Posterior vena cava (tissue), 2 donors: ENCODE measurements around the gene FITM2. TPM values are rescaled to one million over a fixed set of nuclear protein-coding genes. Genes with fewer than 3 reads are reported as not detected.
"Not testable (repeated sequence)": the region's sequence is repeated elsewhere in the genome, so short reads cannot be mapped to it uniquely, and the experiment has no call there.

ENCODE experiments used
- DNase-seq: peaks from one replicate; pipeline ENCODE4 v3.0.0-alpha.2; 2020; ENCODE audit warnings: low spot score
- intact Hi-C, 2 donors: fragments of 100-400 bp; cut with DNase I; formaldehyde crosslinking; loops; one replicate each; pipeline versions ENCODE4 v1.14.1 to v1.14.2; 2022 to 2023
- total RNA-seq, 2 donors: library from RNA; stranded (reverse); fragmentation: NEBNext Ultra II Directional; extraction: Animal tissue kit (Norgen Biotek cat#: 25700); gene quantifications; one replicate each; pipeline ENCODE4 v1.2.1, GENCODE V29; 2021
- donor health status: DM: yes; HTN: yes; CAD: no.
- donor health status: DM: yes; HTN: yes; CAD: no.

FITM2 gene
- total RNA-seq, 2 donors from 2014 or later, result 8.0 to 10.6 TPM

DNA sequence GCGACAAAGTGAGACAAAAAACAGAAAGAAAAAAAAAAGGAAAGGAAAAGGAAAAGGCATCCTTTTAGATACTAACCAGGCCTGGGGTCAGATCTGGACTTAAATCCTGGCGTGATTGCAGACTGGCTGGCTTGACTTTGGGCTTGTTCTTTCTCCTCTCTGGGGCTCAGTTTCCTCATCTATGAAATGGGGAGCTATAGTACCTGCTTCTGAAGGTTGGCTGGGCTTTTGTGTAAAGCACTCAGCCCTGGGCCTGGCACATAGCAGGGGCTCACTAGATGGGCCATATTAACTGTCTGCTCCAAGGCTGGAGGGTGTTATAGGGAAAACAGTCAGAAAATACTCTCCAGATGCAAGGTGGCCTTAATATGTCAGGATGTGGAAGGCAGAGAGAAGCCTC lies 24.7 kb upstream of the FITM2 start:
- no peak for DNase-seq
- intact Hi-C loops, result no loop called here

DNA sequence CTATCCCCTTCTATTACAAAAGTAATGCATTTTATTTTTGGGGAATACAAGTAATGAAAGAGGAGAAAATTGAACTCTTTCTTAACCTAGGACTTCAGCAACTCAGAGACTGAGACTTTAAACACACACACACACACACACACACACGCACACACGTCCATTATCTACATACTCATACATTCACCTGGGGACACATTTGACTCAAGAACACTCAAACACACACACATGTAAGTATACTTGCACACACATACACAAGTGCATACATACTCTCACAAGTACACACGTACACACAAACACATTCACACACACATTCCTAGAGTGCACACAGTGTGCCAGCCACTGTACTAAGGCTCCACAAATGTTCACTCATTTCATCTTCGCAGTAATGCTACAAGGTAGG lies 23.7 kb upstream of the FITM2 start:
- DNase-seq, result no peak
- intact Hi-C loops, result no loop called here

DNA sequence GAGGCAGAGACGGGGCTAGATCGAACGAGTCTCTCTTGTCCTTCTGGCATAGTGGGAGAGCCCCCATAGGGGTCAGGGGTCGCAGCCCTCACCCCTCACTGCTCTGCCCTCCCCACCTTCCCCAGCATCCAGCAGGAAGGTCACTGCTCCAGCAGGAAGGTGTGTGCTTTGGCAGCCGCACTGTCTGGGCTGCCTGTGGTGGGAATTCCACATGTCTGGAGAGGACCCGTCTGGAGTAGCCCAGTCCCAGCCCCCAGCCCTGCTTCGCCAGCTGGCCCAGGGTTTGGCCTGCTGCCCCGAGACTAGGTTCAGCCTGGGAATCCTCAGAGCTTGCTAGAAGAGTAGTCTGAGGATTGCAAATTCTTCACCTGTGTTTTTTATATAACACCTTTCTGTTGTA lies 23.3 kb upstream of the FITM2 start:
- no peak for DNase-seq
- intact Hi-C loops, result no loop called here

GRCh38 chr20:44331201-44331600 lies 20.2 kb upstream of the FITM2 start:
- DNase-seq, result no peak
- intact Hi-C loops, result no loop called here

- intact Hi-C loops, result no loop called here
- DNase-seq, result no peak
Measured at GRCh38 chr20:44328428-44328827, 17.4 kb upstream of the FITM2 start.

GRCh38 chr20:44327748-44328147 lies 16.7 kb upstream of the FITM2 start:
- intact Hi-C loops, result not testable (repeated sequence)
- peak; percentile 43 for DNase-seq

- DNase-seq, result no peak
- intact Hi-C loops, result no loop called here
Measured at GRCh38 chr20:44326391-44327159, 15.6 kb upstream of the FITM2 start.

GRCh38 chr20:44324343-44324742 lies 13.3 kb upstream of the FITM2 start:
- no peak for DNase-seq
- intact Hi-C loops, result no loop called here

DNA sequence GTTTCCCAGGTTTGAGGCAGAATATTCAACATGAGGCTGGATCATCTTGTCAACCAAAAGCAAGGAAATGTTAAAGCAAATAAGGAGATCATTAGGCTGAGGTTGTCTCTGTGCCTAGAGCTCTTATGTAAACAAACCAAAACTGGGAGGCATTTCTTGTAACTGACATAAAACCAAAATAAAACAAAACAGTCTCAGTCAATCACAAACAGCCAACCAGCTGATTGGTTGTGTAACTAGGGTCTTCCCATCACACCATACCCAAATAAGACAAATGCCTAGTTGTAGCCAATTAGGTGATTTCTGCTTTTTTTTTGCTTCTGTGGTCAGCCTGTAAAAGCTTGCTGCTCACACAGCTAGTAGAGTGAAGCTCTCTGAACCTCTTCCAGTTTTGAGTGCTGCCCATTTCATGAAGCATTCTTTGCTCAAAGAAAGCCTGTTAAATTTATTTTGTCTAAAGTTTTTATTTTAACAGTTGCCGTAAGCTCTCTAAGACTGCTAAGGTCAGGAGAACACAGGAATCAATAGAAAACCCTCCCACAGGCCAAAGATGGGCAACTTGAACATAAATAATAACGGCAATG lies 8.9 kb upstream of the FITM2 start:
- no peak for DNase-seq
- intact Hi-C loops, result loop anchor here in 1 of 2 donors (2.0 to 10.0 kb wide), 2 partner anchors 31 to 105 kb away; partner anchors contain the start of gene OSER1

DNA sequence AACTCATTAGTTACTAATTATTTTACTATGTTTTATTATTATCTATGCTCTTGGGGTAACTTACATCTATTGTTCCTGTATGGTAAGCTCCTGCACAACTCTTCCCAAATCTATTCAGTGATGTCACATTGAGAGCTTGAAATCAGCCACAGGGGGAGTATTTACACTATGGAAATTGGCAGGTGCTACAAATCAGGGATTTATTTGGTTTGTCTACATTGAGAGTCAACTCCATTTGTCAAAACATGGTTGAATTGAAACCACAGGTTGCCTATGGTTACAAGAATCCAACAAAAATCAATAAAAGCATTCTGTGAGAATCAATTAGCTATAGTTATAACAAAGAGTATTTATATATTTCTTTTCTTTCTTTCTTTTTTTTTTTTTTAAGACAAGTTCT lies 3.9 kb upstream of the FITM2 start:
- DNase-seq, result no peak
- intact Hi-C loops, result loop anchor here in 1 of 2 donors (10.0 kb wide), 1 partner anchor 100 kb away; the partner anchor contains the start of gene OSER1

- intact Hi-C loops, result loop anchor here in 1 of 2 donors (10.0 kb wide), 1 partner anchor 95 kb away; the partner anchor contains the start of gene OSER1
- DNase-seq, result no peak
Measured at GRCh38 chr20:44309763-44310663, 989 bp downstream of the FITM2 start.

DNA sequence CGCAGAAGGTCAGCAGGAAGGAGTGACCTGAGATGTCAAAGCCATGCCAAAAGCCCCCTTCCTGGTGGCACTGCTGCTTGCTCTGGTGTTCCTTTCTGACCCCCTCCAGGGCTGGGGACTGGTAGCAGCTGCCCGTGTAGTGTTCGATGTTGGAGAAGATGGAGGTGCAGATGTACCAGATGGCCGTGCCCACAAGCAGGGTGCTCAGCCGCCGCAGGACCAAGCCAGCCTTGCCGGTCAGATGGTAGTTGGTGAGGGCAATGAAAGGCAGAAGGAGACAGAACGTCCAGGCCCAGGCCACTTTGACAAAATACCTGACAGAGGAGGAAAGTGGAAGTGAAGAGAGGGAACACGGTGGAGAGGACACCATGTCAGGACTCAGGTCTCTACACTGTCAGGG lies 4.1 kb downstream of the FITM2 start:
- intact Hi-C loops, result no loop called here
- DNase-seq, result no peak

DNA sequence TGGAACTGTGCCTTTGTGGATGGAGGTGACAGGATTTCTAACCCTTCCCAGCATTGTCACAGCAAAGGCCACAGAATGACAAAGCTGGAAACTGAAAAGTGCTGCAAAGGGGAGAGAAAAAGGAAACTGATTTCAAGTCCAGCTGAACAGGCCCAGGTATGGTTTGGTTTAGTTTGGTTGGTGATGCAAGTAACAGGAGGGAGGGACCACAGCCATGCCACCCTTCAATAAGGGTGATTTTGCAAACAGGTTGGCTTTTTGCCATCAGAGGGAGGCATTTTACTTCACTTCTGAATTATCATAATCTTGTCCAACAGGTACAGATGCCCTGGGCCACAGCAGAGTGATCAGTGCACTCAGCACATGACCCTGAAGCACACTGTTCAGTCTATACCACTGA lies 6.6 kb downstream of the FITM2 start:
- intact Hi-C loops, result no loop called here
- no peak for DNase-seq

- DNase-seq, result no peak
- intact Hi-C loops, result no loop called here
Measured at GRCh38 chr20:44302736-44303135, 8.3 kb downstream of the FITM2 start.

- no peak for DNase-seq
- intact Hi-C loops, result no loop called here
Measured at GRCh38 chr20:44302026-44302669, 8.9 kb downstream of the FITM2 start.

DNA sequence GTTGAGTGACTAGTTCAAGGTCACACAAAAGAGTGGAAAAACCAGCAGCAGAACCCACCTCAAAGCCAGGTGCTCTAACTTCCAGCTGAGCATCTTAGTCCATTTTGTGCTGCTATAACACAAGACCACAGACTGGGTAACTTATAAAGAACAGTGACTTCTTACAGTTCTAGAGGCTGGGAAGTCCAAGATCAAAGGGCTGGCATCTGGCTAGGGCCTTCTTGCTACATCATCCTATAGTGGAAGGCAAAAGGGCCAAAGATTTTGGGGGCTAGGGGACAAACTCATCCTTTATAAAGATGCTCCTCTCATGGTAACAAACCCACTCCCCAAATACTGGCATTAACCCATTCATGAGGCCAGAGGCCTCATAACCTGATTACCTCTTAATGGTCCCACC lies 9.7 kb downstream of the FITM2 start:
- DNase-seq, result no peak
- intact Hi-C loops, result no loop called here

- DNase-seq, intact Hi-C loops: not testable (repeated sequence)
Measured at GRCh38 chr20:44299011-44299535, 11.9 kb downstream of the FITM2 start.

DNA sequence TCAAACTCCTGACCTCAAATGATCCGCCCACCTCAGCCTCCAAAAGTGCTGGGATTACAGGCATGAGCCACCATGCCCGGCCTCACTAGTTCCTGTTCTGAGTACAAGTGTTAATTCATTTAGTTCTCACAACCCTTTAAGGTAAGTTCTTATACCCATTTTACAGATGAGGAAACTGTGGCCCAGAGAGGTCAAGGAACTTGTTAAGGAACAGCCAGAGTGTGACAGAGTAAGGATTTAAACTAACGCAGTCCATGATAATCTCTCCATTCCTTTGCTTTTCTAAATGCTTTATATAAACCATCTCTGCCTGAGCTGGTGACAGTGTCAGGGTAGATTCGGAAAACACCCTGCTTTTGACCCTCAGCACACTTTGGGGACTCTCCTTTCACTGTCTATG lies 13.3 kb downstream of the FITM2 start:
- DNase-seq, result no peak
- intact Hi-C loops, result no loop called here

- DNase-seq, result no peak
- intact Hi-C loops, result no loop called here
Measured at GRCh38 chr20:44296011-44296410, 15.0 kb downstream of the FITM2 start.
